Liver (tissue), 9 donors: ENCODE data around the gene KLF11. TPM values are rescaled to one million over a fixed set of nuclear protein-coding genes. Genes with fewer than 3 reads are reported as not detected.

Experiments
- DNase-seq: peaks from one replicate; pipeline ENCODE4 v3.0.0-alpha.2; 2017; ENCODE audit warnings: low spot score
- H3K27ac ChIP-seq, 2 donors: one replicate each; pipeline ENCODE4 v1.7.0; 2013; ENCODE audit warnings: inconsistent platforms in 2 of 2, low read length in 2 of 2, control low read depth in 1 of 2, low read depth in 1 of 2, mild to moderate bottlenecking in 1 of 2
- H3K27me3 ChIP-seq, 4 donors: one replicate each; pipeline versions ENCODE4 v1.6.1 to v1.7.0; 2013; ENCODE audit warnings: low read length in 3 of 4, inconsistent platforms in 1 of 4, mild to moderate bottlenecking in 1 of 4, moderate library complexity in 1 of 4; ENCODE audit not compliant: control insufficient read depth in 4 of 4, insufficient read depth in 4 of 4
- H3K36me3 ChIP-seq, 4 donors: one replicate each; pipeline versions ENCODE4 v1.6.1 to v1.7.0; 2013; ENCODE audit warnings: low read length in 3 of 4, mild to moderate bottlenecking in 3 of 4, low read depth in 1 of 4, moderate library complexity in 1 of 4; ENCODE audit not compliant: control insufficient read depth in 4 of 4, insufficient read depth in 3 of 4
- H3K4me1 ChIP-seq, 4 donors: one replicate each; pipeline versions ENCODE4 v1.6.1 to v1.7.0; 2013; ENCODE audit warnings: low read length in 3 of 4, mild to moderate bottlenecking in 3 of 4, moderate library complexity in 1 of 4; ENCODE audit not compliant: control insufficient read depth in 4 of 4, insufficient read depth in 4 of 4
- H3K4me3 ChIP-seq, 3 donors: one replicate each; pipeline versions ENCODE4 v1.6.1 to v1.7.0; 2013; ENCODE audit warnings: low read length in 3 of 3, control low read depth in 1 of 3, low read depth in 1 of 3, mild to moderate bottlenecking in 1 of 3
- H3K9ac ChIP-seq, 2 donors: one replicate each; pipeline ENCODE4 v1.7.0; 2013; ENCODE audit warnings: low read length in 2 of 2, mild to moderate bottlenecking in 2 of 2, moderate library complexity in 2 of 2, control low read depth in 1 of 2, low read depth in 1 of 2
- H3K9me3 ChIP-seq, 4 donors: one replicate each; pipeline versions ENCODE4 v1.6.1 to v1.7.0; 2013; ENCODE audit warnings: low read length in 3 of 4; ENCODE audit not compliant: control insufficient read depth in 4 of 4
- FOXA1 ChIP-seq: IDR thresholded peaks from 2 replicates; pipeline ENCODE4 v1.6.1; 2016; ENCODE audit warnings: antibody characterized with exemption
- FOXA2 ChIP-seq: IDR thresholded peaks from 2 replicates; pipeline ENCODE4 v1.6.1; 2016; ENCODE audit warnings: antibody characterized with exemption
- GABPA ChIP-seq, 2 donors: IDR thresholded peaks in 1 of 2; conservative IDR thresholded peaks in 1 of 2; 2 replicates each; pipeline ENCODE4 v1.6.1; 2016; ENCODE audit warnings: antibody characterized with exemption in 2 of 2, mild to moderate bottlenecking in 1 of 2, moderate library complexity in 1 of 2
- HNF4A ChIP-seq, 2 donors: conservative IDR thresholded peaks; 2 replicates each; pipeline ENCODE4 v1.6.1; 2016; ENCODE audit warnings: antibody characterized with exemption in 2 of 2, mild to moderate bottlenecking in 2 of 2
- HNF4G ChIP-seq: IDR thresholded peaks from 2 replicates; pipeline ENCODE4 v1.6.1; 2016; ENCODE audit warnings: antibody characterized with exemption
- JUND ChIP-seq, 2 donors: IDR thresholded peaks; 2 replicates each; pipeline ENCODE4 v1.6.1; 2016; ENCODE audit warnings: antibody characterized with exemption in 2 of 2
- MAX ChIP-seq: IDR thresholded peaks from 2 replicates; pipeline ENCODE4 v1.6.1; 2016; ENCODE audit warnings: antibody characterized with exemption
- NR2F2 ChIP-seq: IDR thresholded peaks from 2 replicates; pipeline ENCODE4 v1.6.1; 2016; ENCODE audit warnings: antibody characterized with exemption
- RAD21 ChIP-seq, 2 donors: IDR thresholded peaks; 2 replicates each; pipeline ENCODE4 v1.6.1; 2016; ENCODE audit warnings: antibody characterized with exemption in 2 of 2, mild to moderate bottlenecking in 2 of 2
- REST ChIP-seq: IDR thresholded peaks from 2 replicates; pipeline ENCODE4 v1.6.1; 2016; ENCODE audit warnings: antibody characterized with exemption, mild to moderate bottlenecking
- RXRA ChIP-seq, 2 donors: IDR thresholded peaks; 2 replicates each; pipeline ENCODE4 v1.6.1; 2017 to 2018; ENCODE audit warnings: antibody characterized with exemption in 2 of 2, mild to moderate bottlenecking in 1 of 2
- SP1 ChIP-seq: IDR thresholded peaks from 2 replicates; pipeline ENCODE4 v1.6.1; 2018; ENCODE audit warnings: antibody characterized with exemption, mild to moderate bottlenecking
- TAF1 ChIP-seq: conservative IDR thresholded peaks from 2 replicates; pipeline ENCODE4 v1.6.1; 2016; ENCODE audit warnings: antibody characterized with exemption, mild to moderate bottlenecking
- YY1 ChIP-seq: IDR thresholded peaks from 2 replicates; pipeline ENCODE4 v1.6.1; 2016; ENCODE audit warnings: antibody characterized with exemption, mild to moderate bottlenecking
- whole genome bisulfite sequencing: extraction: QIAGEN DNeasy Blood & Tissue Kit; methylation state at CpG from one replicate; pipeline ENCODE4 v1.1.7; 2013; 5-methylcytosine and 5-hydroxymethylcytosine counted together
- polyA plus RNA-seq, 2 donors: library from polyadenylated mRNA; stranded (reverse) in 1 of 2; unstranded in 1 of 2; fragments of 200-250 nt in 1 of 2; fragments of >200 nt in 1 of 2; fragmentation: Nextera tagmentation in 1 of 2; extraction: Ambion mirVana in 1 of 2; gene quantifications; one replicate each; pipeline versions ENCODE4 v1.2.1 to v1.2.3, GENCODE V29; 2013 to 2015
- total RNA-seq, 2 donors: library from RNA; depleted of rRNA; stranded (reverse); fragments of >200 nt; gene quantifications; one replicate each; pipeline ENCODE4 v1.2.3, GENCODE V29; 2014
- TF ChIP-seq, protein P1 (sequence below): IDR thresholded peaks from 2 replicates; pipeline ENCODE4 v1.6.1; 2016; ENCODE audit warnings: antibody characterized with exemption
- TF ChIP-seq, protein P2 (sequence below): fragments of 150-350 bp; IDR thresholded peaks from 2 replicates; pipeline ENCODE4 v1.5.1; 2017; ENCODE audit warnings: improper control_type of control experiment, low read depth, low read length; ENCODE audit not compliant: missing input control
- donor health status: healthy.
- donor health status: healthy.
- donor health status: healthy.
- donor health status: healthy.
- donor health status: healthy.

The KLF11 gene
- total and polyA plus RNA-seq, 4 donors, result 10.5 to 43.0 (median 14.5) TPM

- DNase-seq, result no peak
- Histone ChIP-seq H3K4me3 (no peak overlapping the region), H3K9me3 (no peaks in the 10 kb centered on the region), H3K36me3 (no peaks in the 10 kb centered on the region), H3K4me1 (peaks cover 11 to 32% (median 30%) of the 10 kb centered on the region in 4 donors), H3K9ac (no peak overlapping the region), H3K27me3 (no peaks in the 10 kb centered on the region), H3K27ac (no peak overlapping the region)
- no peak for TF ChIP-seq GABPA (IDR thresholded peaks at IDR 0.05 in 1 of 2, conservative IDR thresholded peaks at IDR 0.05 in 1 of 2)
- TF ChIP-seq HNF4G, result no peak
- TF ChIP-seq, protein P1, sequence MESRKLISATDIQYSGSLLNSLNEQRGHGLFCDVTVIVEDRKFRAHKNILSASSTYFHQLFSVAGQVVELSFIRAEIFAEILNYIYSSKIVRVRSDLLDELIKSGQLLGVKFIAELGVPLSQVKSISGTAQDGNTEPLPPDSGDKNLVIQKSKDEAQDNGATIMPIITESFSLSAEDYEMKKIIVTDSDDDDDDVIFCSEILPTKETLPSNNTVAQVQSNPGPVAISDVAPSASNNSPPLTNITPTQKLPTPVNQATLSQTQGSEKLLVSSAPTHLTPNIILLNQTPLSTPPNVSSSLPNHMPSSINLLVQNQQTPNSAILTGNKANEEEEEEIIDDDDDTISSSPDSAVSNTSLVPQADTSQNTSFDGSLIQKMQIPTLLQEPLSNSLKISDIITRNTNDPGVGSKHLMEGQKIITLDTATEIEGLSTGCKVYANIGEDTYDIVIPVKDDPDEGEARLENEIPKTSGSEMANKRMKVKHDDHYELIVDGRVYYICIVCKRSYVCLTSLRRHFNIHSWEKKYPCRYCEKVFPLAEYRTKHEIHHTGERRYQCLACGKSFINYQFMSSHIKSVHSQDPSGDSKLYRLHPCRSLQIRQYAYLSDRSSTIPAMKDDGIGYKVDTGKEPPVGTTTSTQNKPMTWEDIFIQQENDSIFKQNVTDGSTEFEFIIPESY, result no peak
- no peak for TF ChIP-seq FOXA2
- TF ChIP-seq HNF4A (conservative IDR thresholded peaks at IDR 0.05), result no peak
- no peak for TF ChIP-seq FOXA1
- no peak for TF ChIP-seq REST
- TF ChIP-seq, protein P2, sequence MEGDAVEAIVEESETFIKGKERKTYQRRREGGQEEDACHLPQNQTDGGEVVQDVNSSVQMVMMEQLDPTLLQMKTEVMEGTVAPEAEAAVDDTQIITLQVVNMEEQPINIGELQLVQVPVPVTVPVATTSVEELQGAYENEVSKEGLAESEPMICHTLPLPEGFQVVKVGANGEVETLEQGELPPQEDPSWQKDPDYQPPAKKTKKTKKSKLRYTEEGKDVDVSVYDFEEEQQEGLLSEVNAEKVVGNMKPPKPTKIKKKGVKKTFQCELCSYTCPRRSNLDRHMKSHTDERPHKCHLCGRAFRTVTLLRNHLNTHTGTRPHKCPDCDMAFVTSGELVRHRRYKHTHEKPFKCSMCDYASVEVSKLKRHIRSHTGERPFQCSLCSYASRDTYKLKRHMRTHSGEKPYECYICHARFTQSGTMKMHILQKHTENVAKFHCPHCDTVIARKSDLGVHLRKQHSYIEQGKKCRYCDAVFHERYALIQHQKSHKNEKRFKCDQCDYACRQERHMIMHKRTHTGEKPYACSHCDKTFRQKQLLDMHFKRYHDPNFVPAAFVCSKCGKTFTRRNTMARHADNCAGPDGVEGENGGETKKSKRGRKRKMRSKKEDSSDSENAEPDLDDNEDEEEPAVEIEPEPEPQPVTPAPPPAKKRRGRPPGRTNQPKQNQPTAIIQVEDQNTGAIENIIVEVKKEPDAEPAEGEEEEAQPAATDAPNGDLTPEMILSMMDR, result no peak
- no peak for TF ChIP-seq MAX
- no peak for TF ChIP-seq YY1
- no peak for TF ChIP-seq JUND (IDR thresholded peaks at IDR 0.05)
- TF ChIP-seq TAF1, result no peak
- TF ChIP-seq RXRA (IDR thresholded peaks at IDR 0.05), result no peak
- 89% methylated on average over 22 of the region's 22 CpGs for WGBS
Observed at GRCh38 chr2:10007921-10008808, 35.2 kb upstream of the KLF11 start.

- Histone ChIP-seq H3K4me1 (peaks cover 11 to 32% (median 30%) of the 10 kb centered on the region in 4 donors), H3K27me3 (no peaks in the 10 kb centered on the region), H3K27ac (no peak overlapping the region), H3K9me3 (no peaks in the 10 kb centered on the region), H3K9ac (no peak overlapping the region), H3K36me3 (no peaks in the 10 kb centered on the region), H3K4me3 (peak overlapping the region in 1 of 3 donors; percentile 21)
- WGBS, result 94% methylated on average over 9 of the region's 9 CpGs
- TF ChIP-seq RAD21 (IDR thresholded peaks at IDR 0.05), result no peak
- TF ChIP-seq HNF4A (conservative IDR thresholded peaks at IDR 0.05), result no peak
- no peak for TF ChIP-seq HNF4G
- TF ChIP-seq MAX, result no peak
- TF ChIP-seq YY1, result no peak
- TF ChIP-seq, protein P2, result no peak
- no peak for TF ChIP-seq TAF1
- no peak for TF ChIP-seq GABPA (IDR thresholded peaks at IDR 0.05 in 1 of 2, conservative IDR thresholded peaks at IDR 0.05 in 1 of 2)
- no peak for TF ChIP-seq JUND (IDR thresholded peaks at IDR 0.05)
- no peak for TF ChIP-seq FOXA1
- no peak for TF ChIP-seq SP1
- no peak for TF ChIP-seq NR2F2
- TF ChIP-seq, protein P1, result no peak
- DNase-seq, result no peak
Observed at GRCh38 chr2:10008809-10009176, 34.6 kb upstream of the KLF11 start.
